Glutamatergic neuron (in vitro differentiated cells): ENCODE results near the gene VANGL2. TPM values are rescaled to one million over a fixed set of nuclear protein-coding genes. Genes with fewer than 3 reads are reported as not detected.

Experiments
- DNase-seq: peaks from one replicate; pipeline ENCODE4 v3.0.0; 2022
- H3K27ac Mint-ChIP-seq: one replicate; pipeline ENCODE4 v1.8.0; 2020; ENCODE audit warnings: mild to moderate bottlenecking, mixed read lengths, inconsistent platforms; ENCODE audit not compliant: unreplicated experiment
- H3K27me3 Mint-ChIP-seq: one replicate; pipeline ENCODE4 v1.8.0; 2020; ENCODE audit warnings: mild to moderate bottlenecking, moderate library complexity, mixed read lengths, inconsistent platforms; ENCODE audit not compliant: unreplicated experiment
- H3K36me3 Mint-ChIP-seq: one replicate; pipeline ENCODE4 v1.8.0; 2020; ENCODE audit warnings: mild to moderate bottlenecking, mixed read lengths, inconsistent platforms; ENCODE audit not compliant: unreplicated experiment
- H3K4me1 Mint-ChIP-seq: one replicate; pipeline ENCODE4 v1.8.0; 2020; ENCODE audit warnings: mild to moderate bottlenecking, low read depth, mixed read lengths, inconsistent platforms; ENCODE audit not compliant: unreplicated experiment
- H3K4me3 Mint-ChIP-seq: one replicate; pipeline ENCODE4 v1.8.0; 2020; ENCODE audit warnings: mild to moderate bottlenecking, mixed read lengths, inconsistent platforms; ENCODE audit not compliant: unreplicated experiment
- H3K9me3 Mint-ChIP-seq: one replicate; pipeline ENCODE4 v1.8.0; 2020; ENCODE audit warnings: mild to moderate bottlenecking, moderate library complexity, mixed read lengths, inconsistent platforms; ENCODE audit not compliant: unreplicated experiment
- CTCF ChIP-seq: fragments of 200-600 bp; sonication (generic); IDR thresholded peaks from one replicate; pipeline ENCODE4 v1.5.0; 2021; ENCODE audit not compliant: partially characterized antibody, unreplicated experiment
- total RNA-seq: library from RNA; stranded (reverse); fragmentation: NEBNext Ultra II Directional; extraction: Animal tissue kit (Norgen Biotek cat#: 25700); gene quantifications from one replicate; pipeline ENCODE4 v1.2.1, GENCODE V29; 2021; ENCODE audit not compliant: unreplicated experiment

The VANGL2 gene
- total RNA-seq, 1 donor from 2014 or later, result 79.4 TPM

- no peak for TF ChIP-seq CTCF
- Mint-ChIP-seq H3K4me1 (no peaks in the 10 kb centered on the region), H3K9me3 (no peaks in the 10 kb centered on the region), H3K27ac (no peak overlapping the region), H3K4me3 (no peak overlapping the region), H3K36me3 (no peaks in the 10 kb centered on the region), H3K27me3 (peaks cover 2% of the 10 kb centered on the region)
- DNase-seq, result no peak
These were observed 58.7 kb downstream of the VANGL2 start for GRCh38 chr1:160459056-160459455.

DNA sequence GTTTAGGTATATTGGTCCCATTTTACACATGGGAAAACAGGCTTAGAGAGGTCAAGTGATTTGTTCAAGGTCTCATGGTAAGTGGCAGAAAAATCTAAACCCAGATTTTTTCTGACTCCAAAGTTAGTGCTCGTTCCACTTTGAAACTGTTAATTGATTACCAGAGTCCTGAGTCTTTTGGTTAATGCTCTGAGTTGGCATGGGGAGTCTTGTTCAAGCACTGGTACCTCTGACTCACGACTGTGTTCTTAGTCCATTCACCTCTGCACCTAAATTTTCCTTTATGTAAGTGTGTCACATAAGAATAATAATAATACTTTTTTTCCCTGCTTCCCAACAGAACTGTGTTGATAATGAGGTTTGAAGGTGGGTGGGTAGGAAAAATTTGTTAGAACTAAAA, 59.3 kb downstream of the VANGL2 start:
- TF ChIP-seq CTCF, result no peak
- no peaks in the 10 kb centered on the region for H3K36me3 Mint-ChIP-seq
- DNase-seq, result no peak
- H3K27ac Mint-ChIP-seq, result no peak overlapping the region
- H3K4me1 Mint-ChIP-seq, result no peaks in the 10 kb centered on the region
- peaks cover 2% of the 10 kb centered on the region for H3K27me3 Mint-ChIP-seq
- H3K4me3 Mint-ChIP-seq, result no peak overlapping the region
- no peaks in the 10 kb centered on the region for H3K9me3 Mint-ChIP-seq

- Mint-ChIP-seq H3K27ac (no peak overlapping the region), H3K4me3 (no peak overlapping the region)
These were observed 59.9 kb downstream of the VANGL2 start for GRCh38 chr1:160460214-160460642.

DNA sequence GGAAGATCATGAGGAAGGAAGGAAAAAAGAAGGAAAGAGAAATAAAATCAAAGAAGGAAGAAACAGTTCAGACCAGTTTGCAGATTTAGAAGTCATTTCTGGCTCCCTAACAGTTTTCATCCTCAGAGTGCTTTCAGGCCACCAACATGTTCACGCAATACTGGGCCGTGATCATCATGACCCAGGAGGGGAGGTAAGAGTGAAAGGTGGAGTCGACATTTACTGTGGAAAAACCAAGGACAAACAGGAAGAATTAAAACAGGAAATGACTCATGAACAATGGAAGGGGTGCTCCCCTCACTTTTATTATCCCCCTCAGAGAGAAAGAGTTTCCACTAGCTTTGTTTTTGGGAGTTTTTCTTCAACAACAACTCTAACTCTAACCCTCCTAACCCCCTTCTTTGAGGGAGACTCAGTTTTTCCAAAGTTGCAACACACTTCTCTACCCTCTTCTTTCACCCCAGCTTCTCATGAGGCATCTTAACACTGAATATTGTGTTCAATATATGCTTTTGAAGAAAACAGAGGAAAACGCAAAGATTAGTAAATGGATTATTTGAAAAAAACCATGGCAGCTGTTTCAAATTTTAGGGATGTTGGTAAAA, 60.4 kb downstream of the VANGL2 start:
- Mint-ChIP-seq H3K27me3 (peaks cover 2% of the 10 kb centered on the region), H3K36me3 (no peaks in the 10 kb centered on the region), H3K4me1 (no peaks in the 10 kb centered on the region), H3K9me3 (no peaks in the 10 kb centered on the region), H3K4me3 (no peak overlapping the region), H3K27ac (no peak overlapping the region)
- DNase-seq, result no peak
- no peak for TF ChIP-seq CTCF

More at GRCh38 chr1:160460214-160460642, 59.9 kb downstream of the VANGL2 start:
- no peaks in the 10 kb centered on the region for H3K36me3 Mint-ChIP-seq
- TF ChIP-seq CTCF, result no peak
- H3K27me3 Mint-ChIP-seq, result peaks cover 2% of the 10 kb centered on the region
- H3K9me3 Mint-ChIP-seq, result no peaks in the 10 kb centered on the region
- no peaks in the 10 kb centered on the region for H3K4me1 Mint-ChIP-seq
- no peak for DNase-seq

DNA sequence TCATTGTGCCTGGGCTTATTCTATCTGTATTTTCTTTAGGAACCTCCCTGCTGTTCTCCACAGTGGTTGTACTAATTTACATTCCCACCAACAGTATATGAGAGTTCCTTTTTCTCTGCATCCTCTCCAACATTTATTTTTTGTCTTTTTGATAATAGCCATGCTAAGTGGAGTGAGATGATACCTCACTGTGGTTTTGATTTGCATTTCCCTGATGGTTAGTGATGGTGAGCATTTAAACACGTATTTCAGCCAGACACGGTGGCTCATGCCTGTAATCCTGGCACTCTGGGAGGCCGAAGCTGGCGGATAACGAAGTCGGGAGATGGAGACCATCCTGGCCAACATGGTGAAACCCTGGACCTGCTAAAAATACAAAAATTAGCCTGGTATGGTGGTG, 64.8 kb downstream of the VANGL2 start:
- no peak for TF ChIP-seq CTCF

More for the DNA sequence above, 64.8 kb downstream of the VANGL2 start:
- Mint-ChIP-seq H3K4me1 (no peaks in the 10 kb centered on the region), H3K36me3 (no peaks in the 10 kb centered on the region), H3K9me3 (no peaks in the 10 kb centered on the region), H3K27ac (no peak overlapping the region), H3K27me3 (no peaks in the 10 kb centered on the region), H3K4me3 (no peak overlapping the region)
- DNase-seq, result no peak
